Spleen (tissue), 7 donors: ENCODE results near the gene ADAMTS12.

Source experiments
- POLR2A ChIP-seq, 3 donors: fragments of 450-650 bp; IDR thresholded peaks; one replicate each; pipeline ENCODE4 v1.5.1; 2017; ENCODE audit warnings: antibody characterized with exemption in 3 of 3, mild to moderate bottlenecking in 1 of 3
- POLR2AphosphoS5 ChIP-seq, 3 donors: sonication (generic); formaldehyde crosslinking; IDR thresholded peaks; one replicate each; pipeline ENCODE4 v1.5.1; 2017; ENCODE audit warnings: antibody characterized with exemption in 3 of 3
- TF ChIP-seq, protein P1 (sequence below), 11 experiments: fragments of 200-600 bp in 7 of 11; fragments of 450-650 bp in 4 of 11; sonication (generic) in 4 of 11; IDR thresholded peaks in 8 of 11; conservative IDR thresholded peaks in 3 of 11; 1 replicate in 7 of 11; 2 replicates in 4 of 11; pipeline versions ENCODE4 v1.4.0 to v1.8.0; 2016 to 2021; ENCODE audit warnings: antibody characterized with exemption in 11 of 11, inconsistent platforms in 4 of 11, mild to moderate bottlenecking in 1 of 11
- donor health status: DM: no; HTN: no; CAD: no; lungs with moderate emphysema.
- donor health status: DM: no; HTN: no; CAD: no.
- donor health status: DM: no; HTN: no; CAD: no.

DNA sequence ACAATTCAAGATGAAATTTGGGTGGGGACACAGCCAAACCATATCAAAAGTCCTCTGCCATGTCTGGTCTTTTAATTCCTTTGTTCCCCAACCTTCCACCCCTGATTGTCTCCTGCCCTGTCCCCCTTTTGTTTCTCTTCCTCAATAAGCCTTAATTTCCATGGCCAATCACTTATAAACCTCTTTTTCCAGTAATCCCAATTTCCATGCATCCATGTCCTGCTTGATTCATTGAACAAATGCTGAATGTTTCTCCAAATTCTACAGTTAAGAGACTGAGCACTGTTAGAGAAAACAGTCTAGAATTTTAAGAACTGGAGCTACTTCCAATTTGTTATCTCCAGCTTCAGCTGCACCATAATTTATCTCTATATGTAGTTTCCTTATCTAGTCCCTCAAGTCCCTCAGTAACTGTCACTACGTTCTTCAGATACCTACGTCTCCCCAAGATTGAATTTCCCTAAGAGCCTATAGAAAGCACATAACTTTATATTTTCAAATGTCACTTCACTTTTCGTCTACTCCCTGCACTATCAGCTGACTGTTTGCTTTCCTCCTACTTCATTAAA, 416.8 kb downstream of the ADAMTS12 start:
- TF ChIP-seq, protein P1, sequence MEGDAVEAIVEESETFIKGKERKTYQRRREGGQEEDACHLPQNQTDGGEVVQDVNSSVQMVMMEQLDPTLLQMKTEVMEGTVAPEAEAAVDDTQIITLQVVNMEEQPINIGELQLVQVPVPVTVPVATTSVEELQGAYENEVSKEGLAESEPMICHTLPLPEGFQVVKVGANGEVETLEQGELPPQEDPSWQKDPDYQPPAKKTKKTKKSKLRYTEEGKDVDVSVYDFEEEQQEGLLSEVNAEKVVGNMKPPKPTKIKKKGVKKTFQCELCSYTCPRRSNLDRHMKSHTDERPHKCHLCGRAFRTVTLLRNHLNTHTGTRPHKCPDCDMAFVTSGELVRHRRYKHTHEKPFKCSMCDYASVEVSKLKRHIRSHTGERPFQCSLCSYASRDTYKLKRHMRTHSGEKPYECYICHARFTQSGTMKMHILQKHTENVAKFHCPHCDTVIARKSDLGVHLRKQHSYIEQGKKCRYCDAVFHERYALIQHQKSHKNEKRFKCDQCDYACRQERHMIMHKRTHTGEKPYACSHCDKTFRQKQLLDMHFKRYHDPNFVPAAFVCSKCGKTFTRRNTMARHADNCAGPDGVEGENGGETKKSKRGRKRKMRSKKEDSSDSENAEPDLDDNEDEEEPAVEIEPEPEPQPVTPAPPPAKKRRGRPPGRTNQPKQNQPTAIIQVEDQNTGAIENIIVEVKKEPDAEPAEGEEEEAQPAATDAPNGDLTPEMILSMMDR (IDR thresholded peaks at IDR 0.05 in 8 of 11, conservative IDR thresholded peaks at IDR 0.05 in 3 of 11) = no peak
- TF ChIP-seq POLR2A (IDR thresholded peaks at IDR 0.05) = no peak
- no peak for TF ChIP-seq POLR2AphosphoS5 (IDR thresholded peaks at IDR 0.05)
